ENCODE data around the gene OTUB1.

The OTUB1 gene

GRCh38 chr11:64004590-64004984 is 18.3 kb downstream of the OTUB1 start:
- DNase-seq (ENCODE audit: low spot score) = no peak

DNA sequence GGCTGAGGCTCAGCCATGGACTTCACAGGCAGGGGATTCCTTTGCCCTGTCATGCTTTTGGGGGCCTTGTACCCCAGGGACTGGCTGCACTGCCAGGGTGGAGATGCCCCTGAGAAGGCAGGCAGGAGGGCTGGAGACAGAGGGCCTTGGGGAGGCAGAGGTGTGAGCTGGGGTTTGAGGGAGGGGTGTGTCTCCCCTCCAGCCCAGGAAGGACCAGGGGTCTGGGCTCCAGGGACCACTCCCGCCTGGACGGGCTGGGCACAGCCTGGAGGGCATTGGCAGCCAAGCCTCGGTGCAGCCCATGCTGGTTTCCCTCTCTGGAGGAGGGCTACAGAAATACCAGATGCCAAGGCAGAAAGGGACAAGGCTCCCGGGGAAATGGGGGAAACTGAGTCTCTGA is 19.5 kb downstream of the OTUB1 start:
- DNase-seq (ENCODE audit: low spot score) = no peak

- no peak for DNase-seq (ENCODE audit: low spot score)
Observed at GRCh38 chr11:64006398-64006797, 20.2 kb downstream of the OTUB1 start.

GRCh38 chr11:64007160-64007628 is 21.0 kb downstream of the OTUB1 start:
- DNase-seq (ENCODE audit: low spot score) = peak; percentile 62

GRCh38 chr11:64007629-64008282 is 21.5 kb downstream of the OTUB1 start:
- peak; percentile 73 for DNase-seq (ENCODE audit: low spot score)

DNA sequence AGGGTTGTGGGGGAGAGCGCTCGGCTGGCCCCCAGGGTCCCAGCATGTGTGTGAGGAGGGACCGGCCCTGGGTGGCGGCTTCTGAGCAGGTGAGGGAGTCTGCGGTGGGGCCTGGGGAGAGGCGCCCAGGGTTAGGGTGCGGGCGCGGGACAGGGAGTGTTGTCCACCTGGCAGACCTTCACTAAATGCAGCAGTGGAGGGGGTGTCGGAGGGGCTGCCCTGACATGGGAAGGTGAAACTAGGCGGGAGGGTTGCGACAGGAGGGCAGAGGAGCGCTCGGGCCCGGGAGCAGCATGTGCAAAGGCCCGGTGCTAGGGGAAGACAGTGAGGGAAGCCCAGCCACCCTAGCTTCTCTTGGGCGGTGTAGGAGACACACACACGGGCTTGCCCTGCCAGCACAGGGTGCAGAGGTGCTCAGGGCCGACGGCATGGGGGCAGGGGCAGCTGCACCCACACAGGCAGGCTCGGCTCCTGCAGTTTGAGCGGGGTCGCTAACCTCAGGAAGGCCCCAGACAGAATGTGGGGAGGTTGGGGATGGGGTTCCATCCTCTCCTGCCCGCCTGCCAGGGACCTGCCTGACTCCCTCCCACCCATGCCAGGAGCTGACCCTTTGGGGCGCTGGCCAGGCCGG is 22.2 kb downstream of the OTUB1 start:
- no peak for DNase-seq (ENCODE audit: low spot score)

DNA sequence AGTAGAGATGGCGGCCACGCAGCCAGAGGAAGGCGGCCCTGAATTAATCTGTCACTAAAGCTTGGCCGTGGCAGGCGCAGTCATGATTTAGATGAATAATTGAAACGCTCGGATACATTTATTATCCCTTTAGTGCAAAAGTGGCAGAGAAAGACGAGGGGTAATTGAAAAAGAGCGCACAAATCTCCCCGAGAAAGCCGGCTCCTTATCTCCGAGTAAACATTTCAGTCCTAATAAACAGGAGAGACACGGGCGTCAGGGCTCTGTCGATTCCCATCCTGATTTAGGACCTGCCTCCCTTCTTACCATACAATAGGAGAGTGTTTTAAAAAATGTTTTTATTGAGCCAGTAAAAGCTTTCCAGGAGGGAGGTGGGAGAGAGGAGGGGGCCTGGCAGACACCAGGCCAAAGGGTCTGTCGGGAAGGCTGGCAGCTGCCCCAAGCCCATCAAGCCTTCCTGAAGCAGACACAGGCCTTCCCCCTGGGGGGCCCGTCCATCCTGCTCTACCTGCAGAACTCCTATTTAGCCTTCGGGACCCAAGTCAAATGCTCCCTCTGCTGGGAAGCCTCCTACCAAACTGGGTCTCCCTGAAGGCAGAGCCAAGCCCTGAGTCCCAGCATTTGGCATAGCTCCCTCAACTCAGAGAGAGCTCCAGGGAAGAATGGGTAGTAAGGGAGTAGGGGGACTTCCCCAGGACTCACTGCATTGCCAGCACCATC is 22.8 kb downstream of the OTUB1 start:
- no peak for DNase-seq (ENCODE audit: low spot score)

DNA sequence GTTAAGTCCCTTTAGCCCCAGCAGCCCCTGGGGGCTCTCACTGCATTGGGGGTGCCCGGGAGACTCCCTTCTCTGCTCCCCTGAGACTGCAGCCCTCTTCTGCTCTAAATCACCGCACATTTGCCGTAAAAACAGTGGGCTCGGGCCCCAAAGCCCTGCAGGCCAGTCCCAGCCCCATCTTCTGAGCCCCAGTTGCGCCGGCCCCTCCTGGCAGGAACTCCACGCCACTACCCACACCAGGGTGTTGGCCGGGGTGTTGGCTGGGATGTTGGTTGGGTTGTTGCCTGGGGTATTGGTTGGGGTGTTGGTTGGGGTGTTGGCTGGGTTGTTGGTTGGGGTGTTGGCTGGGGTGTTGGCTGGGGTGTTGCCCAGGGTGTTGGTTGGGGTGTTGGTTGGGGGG is 23.5 kb downstream of the OTUB1 start:
- DNase-seq (ENCODE audit: low spot score) = no peak

- DNase-seq (ENCODE audit: low spot score) = no peak
Observed at GRCh38 chr11:64010783-64011182, 24.5 kb downstream of the OTUB1 start.

DNA sequence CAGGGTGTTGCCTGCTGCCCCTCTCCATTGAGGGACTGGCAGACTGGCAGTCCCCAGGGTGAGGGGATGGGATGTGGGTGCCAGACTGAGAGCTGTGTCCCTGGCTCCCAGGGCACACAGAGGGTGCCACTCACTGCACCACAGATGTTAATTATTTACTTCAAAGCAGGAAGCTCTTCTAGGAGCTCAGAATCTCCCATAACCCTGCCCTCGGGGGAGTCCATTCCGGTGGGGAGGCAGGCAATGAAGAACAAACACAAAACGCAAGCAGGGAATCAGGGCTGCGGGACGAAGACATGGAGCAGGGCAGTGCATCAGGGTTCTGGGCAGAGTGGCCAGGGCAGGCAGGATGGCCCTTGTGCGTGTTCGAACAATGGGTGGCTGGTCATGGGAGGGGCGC is 25.1 kb downstream of the OTUB1 start:
- DNase-seq (ENCODE audit: low spot score) = no peak

DNA sequence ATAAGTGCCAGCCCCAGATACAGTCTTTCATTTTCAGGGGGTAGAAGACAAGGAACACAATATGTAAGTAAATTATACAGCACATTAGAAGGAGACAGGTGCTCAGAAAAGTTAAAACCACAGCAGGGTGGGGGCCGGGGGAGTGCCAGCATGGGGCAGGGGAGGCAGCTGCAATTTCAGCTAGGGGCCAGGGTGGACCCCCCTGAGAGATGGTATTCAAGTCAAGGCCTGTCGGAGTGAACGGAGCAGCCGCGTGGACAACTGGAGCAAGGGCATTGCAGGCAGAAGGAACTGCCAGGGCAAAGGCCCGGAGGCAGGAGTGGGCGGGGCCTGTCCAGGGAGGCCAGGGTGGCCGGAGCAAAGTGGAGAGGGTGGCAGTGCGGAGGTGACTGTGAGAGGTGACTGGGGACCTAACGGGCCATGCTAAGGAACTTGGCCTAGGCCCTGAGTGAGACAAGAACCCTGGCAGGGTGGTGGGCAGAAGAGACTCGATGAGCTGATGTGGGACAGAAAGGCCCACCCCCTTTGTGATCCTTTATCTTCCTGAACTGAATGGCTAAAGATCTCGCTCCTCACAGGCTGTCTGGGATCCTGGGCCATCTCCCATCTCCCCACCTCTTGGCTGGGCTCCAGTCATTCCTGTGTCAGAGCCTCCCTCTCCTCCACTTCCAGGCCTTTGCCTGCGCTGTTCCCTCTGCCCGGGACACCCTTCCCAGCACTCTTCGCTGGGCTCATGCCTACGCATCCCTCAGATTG is 27.1 kb downstream of the OTUB1 start:
- no peak for DNase-seq (ENCODE audit: low spot score)

DNA sequence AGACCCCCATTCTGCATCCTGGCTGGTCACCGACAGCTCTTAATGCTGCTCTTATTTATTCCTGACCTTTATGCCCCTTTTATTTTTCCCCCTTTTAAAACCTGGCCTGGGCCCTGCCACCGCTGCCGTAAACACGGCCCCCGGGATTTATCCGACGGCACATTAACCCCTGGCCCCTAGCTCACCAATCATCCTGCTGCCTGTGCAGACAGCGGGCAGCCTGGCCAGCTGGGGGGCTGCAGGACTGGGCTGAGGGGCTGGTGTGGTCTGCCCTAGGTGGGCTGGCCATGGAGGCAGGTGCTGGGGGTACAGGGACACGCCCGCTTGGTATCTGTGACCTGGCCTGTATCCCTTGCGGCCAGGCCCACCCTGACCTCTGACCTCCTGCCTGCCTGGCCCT is 28.1 kb downstream of the OTUB1 start:
- DNase-seq (ENCODE audit: low spot score) = no peak

- no peak for DNase-seq (ENCODE audit: low spot score)
Observed at GRCh38 chr11:64015510-64015909, 29.3 kb downstream of the OTUB1 start.

DNA sequence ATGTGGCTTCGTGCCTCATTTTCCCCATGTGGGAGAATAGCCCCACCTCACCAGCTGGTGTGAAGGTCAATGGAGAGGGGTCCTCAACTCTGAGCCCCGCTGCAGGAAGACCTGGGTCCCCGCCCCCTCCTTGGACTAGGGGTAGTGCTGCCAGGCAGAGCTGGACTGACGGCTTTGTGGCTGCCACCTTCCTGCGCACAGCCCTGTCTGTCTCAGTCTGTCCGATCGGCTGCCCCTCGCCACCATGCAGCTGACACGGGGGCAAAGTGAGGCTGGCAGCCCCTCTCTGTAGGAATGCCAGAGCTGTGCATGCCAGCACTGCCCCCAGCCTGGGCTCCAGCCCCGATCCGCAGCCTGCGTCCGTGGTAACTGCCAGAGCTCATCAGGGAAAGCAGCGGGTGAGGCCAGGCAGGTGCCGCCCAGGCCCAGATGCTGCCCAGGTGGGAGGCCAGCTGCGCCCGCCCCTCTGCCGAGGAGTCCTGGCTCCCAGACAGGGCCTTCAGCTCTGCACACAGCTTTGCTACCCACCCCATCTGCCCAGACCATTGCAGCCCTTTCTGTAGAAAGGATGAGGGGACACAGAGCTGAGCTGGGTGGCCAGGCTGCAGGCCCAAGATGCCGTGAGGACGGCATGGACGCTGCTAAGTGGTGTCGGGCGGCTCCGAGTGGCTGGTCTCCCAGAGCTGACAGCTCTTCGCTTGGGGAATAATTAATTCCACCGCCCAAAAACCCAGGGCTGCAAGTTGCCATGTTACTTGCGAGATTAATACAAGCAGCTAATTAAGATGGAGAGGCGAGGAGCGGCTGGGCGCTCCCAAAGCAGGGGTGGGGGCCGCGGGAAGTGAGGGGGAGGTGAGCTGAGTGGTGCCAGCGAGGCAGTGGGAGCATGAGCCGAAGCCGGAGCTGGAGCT is 30.0 kb downstream of the OTUB1 start:
- DNase-seq (ENCODE audit: low spot score) = no peak

- no peak for DNase-seq (ENCODE audit: low spot score)
Observed at GRCh38 chr11:64017945-64018224, 31.6 kb downstream of the OTUB1 start.

DNA sequence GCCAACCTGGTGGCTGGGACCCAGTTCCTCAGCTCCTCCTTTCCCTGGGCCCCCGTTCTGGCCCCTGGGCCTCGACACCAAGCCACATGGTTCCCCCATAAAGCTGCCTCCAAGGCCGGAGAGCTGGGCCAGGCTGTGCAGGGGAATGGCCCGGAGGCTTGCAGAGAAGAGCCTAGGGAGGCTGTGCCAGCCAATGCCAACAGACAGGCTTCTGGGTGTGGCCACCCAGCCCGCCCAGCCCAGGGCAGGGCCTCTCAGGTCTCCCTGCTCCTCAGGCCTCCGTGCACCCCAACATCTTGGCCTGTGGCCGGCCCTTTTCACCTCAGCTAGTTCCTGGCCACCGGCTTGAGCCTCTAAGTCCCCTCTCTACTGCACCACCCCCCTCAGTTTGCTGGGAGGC is 32.1 kb downstream of the OTUB1 start:
- no peak for DNase-seq (ENCODE audit: low spot score)

DNA sequence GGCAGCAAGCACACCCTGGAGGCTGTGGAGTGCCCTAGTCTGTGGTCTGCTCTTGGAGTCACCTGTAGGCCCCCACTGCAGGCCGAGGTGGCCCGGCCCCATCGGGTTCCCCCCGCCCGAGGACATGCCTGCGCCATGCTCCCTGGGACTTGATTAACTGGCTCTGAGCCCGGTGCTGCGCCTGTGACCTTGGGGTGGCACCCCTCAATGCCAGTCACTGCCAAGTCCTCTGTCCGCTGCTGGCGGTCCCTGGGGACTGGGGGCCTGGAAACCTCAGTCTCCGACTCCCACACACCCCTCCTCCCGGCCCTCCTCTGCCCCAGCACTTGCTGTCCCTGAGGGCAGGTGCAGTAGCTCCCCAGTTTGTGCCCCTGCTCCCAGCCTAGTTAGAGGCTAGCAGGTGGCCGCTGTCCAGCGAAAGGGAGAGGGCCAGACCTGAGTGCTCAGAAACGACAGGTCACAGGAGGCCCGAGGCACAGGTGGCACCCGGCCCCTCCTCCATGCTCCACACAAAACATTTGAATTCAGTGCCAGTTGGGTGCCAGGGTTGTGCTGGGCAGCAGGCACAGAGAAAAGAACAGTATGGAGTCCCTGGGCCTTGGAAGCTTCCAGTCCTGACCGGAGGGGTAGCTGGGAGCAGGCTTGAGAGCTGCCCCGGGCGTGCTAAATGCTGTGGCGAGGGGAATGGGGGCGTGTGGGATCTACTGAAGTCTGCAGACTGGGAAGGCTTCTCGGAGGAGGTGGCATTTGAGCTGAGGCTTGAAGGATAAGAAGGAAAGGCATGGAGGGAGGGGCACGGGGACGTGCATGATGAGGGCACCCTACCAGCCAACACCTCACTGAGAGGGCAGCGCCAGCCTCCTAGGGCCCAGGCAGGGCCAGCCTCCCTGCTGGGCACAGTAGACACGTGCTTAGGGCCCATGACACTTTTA is 33.1 kb downstream of the OTUB1 start:
- DNase-seq (ENCODE audit: low spot score) = no peak

- DNase-seq (ENCODE audit: low spot score) = no peak
Observed at GRCh38 chr11:64020976-64021756, 34.9 kb downstream of the OTUB1 start.

GRCh38 chr11:64021757-64022093 is 35.5 kb downstream of the OTUB1 start:
- no peak for DNase-seq (ENCODE audit: low spot score)
